Measurements from ENCODE around the gene GABBR2. TPM values are rescaled to one million over a fixed set of nuclear protein-coding genes. Genes with fewer than 3 reads are reported as not detected.

GABBR2 gene
- polyA plus RNA-seq, 1 donor (not counting 4 experiments of a cell fraction or from before 2014, with no cell fraction given): 0.01 TPM

DNA sequence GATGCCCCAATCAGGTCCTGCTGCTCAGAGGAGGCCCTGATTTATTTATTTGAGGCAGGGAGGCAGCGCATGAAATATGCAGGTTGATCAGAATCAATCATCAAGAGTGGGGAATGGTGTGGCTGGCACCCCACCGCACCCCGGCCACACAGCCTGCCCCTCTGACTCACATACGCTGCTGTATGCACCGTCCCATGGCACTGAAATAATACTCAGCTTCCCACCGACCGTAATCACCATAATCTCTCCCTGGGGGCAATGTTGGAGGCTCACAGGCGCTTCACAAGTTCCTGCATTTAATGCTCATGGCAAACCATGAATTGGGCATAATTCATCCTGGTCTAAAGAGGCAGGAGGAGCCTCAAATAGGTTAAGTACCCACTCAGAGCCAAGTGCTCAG lies 312.1 kb downstream of the GABBR2 start:
- no peak overlapping the region for H3K4me2 ChIP-seq (ENCODE audit: control insufficient read depth, extremely low read depth, insufficient read depth, low read depth, low read length)
- H4K20me1 ChIP-seq (ENCODE audit: control insufficient read depth, extremely low read depth, insufficient read depth, low read length): no peaks in the 10 kb centered on the region
- H3K9me1 ChIP-seq (ENCODE audit: control insufficient read depth, extremely low read depth, insufficient read depth, low read length): no peaks in the 10 kb centered on the region
- no peaks in the 10 kb centered on the region for H3K79me2 ChIP-seq (ENCODE audit: control insufficient read depth, insufficient read depth, low read length)
- DNase-seq (ENCODE audit: low read depth, low spot score): no peak
- FAIRE-seq: no peak
- H3K36me3 ChIP-seq (ENCODE audit: control insufficient read depth in 2 of 2, extremely low read depth in 1 of 2, insufficient read depth in 2 of 2, low read length in 2 of 2): no peaks in the 10 kb centered on the region
- H3K9ac ChIP-seq (ENCODE audit: control insufficient read depth, extremely low read depth, insufficient read depth, low read length): no peak overlapping the region
- no peak overlapping the region for H2AFZ ChIP-seq (ENCODE audit: control insufficient read depth, low read length)
- TF ChIP-seq, protein P1, sequence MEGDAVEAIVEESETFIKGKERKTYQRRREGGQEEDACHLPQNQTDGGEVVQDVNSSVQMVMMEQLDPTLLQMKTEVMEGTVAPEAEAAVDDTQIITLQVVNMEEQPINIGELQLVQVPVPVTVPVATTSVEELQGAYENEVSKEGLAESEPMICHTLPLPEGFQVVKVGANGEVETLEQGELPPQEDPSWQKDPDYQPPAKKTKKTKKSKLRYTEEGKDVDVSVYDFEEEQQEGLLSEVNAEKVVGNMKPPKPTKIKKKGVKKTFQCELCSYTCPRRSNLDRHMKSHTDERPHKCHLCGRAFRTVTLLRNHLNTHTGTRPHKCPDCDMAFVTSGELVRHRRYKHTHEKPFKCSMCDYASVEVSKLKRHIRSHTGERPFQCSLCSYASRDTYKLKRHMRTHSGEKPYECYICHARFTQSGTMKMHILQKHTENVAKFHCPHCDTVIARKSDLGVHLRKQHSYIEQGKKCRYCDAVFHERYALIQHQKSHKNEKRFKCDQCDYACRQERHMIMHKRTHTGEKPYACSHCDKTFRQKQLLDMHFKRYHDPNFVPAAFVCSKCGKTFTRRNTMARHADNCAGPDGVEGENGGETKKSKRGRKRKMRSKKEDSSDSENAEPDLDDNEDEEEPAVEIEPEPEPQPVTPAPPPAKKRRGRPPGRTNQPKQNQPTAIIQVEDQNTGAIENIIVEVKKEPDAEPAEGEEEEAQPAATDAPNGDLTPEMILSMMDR (optimal IDR thresholded peaks at IDR 0.05 in 1 of 3, IDR thresholded peaks at IDR 0.05 in 1 of 3, conservative IDR thresholded peaks at IDR 0.05 in 1 of 3; ENCODE audit: extremely low read depth in 1 of 3, insufficient read depth in 2 of 3, low read length in 3 of 3): no peak
- no peak for TF ChIP-seq EZH2 (IDR thresholded peaks at IDR 0.05; ENCODE audit: low read length)
- no peak overlapping the region for H3K27ac ChIP-seq (ENCODE audit: control insufficient read depth, insufficient read depth, low read length)
- H3K4me3 ChIP-seq (ENCODE audit: control insufficient read depth in 2 of 3, extremely low read depth in 1 of 3, insufficient read depth in 2 of 3, low read depth in 1 of 3, low read length in 3 of 3): no peak overlapping the region
- peaks cover 2% of the 10 kb centered on the region for H3K4me1 ChIP-seq (ENCODE audit: control insufficient read depth, extremely low read depth, insufficient read depth, low read length)
- dilution Hi-C loops (cut with MboI; ENCODE audit: extremely low pct_ligation_motif_present, low sequenced_read_pairs): no loop called here
- H3K27me3 ChIP-seq (ENCODE audit: control insufficient read depth, extremely low read depth, insufficient read depth, low read length): peaks cover 11% of the 10 kb centered on the region
- H3K9me3 ChIP-seq (ENCODE audit: control insufficient read depth, low read depth, low read length): no peaks in the 10 kb centered on the region

DNA sequence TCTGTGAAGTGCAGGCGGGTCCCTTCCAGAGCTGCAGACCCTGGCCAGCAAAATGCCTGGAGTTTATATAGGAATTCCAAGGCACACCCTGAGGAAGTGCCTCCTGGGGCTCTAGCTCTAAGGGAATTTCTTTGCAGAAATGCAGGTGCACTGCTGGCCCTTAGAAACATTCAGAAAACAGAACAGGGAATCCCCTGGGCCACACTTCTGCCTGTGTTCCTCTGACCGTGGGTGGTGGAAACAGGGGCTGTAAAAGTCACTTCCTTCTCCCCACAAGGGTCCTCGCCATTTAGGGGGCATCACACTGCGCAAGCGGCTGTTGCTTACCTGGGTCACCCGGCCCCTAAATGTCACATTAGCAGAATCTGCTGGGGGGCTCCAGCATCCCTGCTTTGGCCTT lies 312.5 kb downstream of the GABBR2 start:
- dilution Hi-C loops (cut with MboI; ENCODE audit: extremely low pct_ligation_motif_present, low sequenced_read_pairs): no loop called here

More for the DNA sequence above, 312.5 kb downstream of the GABBR2 start:
- no peaks in the 10 kb centered on the region for H3K9me1 ChIP-seq (ENCODE audit: control insufficient read depth, extremely low read depth, insufficient read depth, low read length)
- H3K4me2 ChIP-seq (ENCODE audit: control insufficient read depth, extremely low read depth, insufficient read depth, low read depth, low read length): no peak overlapping the region
- H3K4me1 ChIP-seq (ENCODE audit: control insufficient read depth, extremely low read depth, insufficient read depth, low read length): peaks cover 5% of the 10 kb centered on the region
- no peaks in the 10 kb centered on the region for H4K20me1 ChIP-seq (ENCODE audit: control insufficient read depth, extremely low read depth, insufficient read depth, low read length)
- no peaks in the 10 kb centered on the region for H3K9me3 ChIP-seq (ENCODE audit: control insufficient read depth, low read depth, low read length)
- no peak overlapping the region for H3K4me3 ChIP-seq (ENCODE audit: control insufficient read depth in 2 of 3, extremely low read depth in 1 of 3, insufficient read depth in 2 of 3, low read depth in 1 of 3, low read length in 3 of 3)
- no peak overlapping the region for H3K9ac ChIP-seq (ENCODE audit: control insufficient read depth, extremely low read depth, insufficient read depth, low read length)
- H3K27ac ChIP-seq (ENCODE audit: control insufficient read depth, insufficient read depth, low read length): no peak overlapping the region
- H2AFZ ChIP-seq (ENCODE audit: control insufficient read depth, low read length): no peak overlapping the region
- no peaks in the 10 kb centered on the region for H3K36me3 ChIP-seq (ENCODE audit: control insufficient read depth in 2 of 2, extremely low read depth in 1 of 2, insufficient read depth in 2 of 2, low read length in 2 of 2)
- peaks cover 11% of the 10 kb centered on the region for H3K27me3 ChIP-seq (ENCODE audit: control insufficient read depth, extremely low read depth, insufficient read depth, low read length)
- no peaks in the 10 kb centered on the region for H3K79me2 ChIP-seq (ENCODE audit: control insufficient read depth, insufficient read depth, low read length)
- FAIRE-seq: no peak
- DNase-seq (ENCODE audit: low read depth, low spot score): no peak
- no peak for TF ChIP-seq EZH2 (IDR thresholded peaks at IDR 0.05; ENCODE audit: low read length)
- TF ChIP-seq, protein P1 (optimal IDR thresholded peaks at IDR 0.05 in 1 of 3, IDR thresholded peaks at IDR 0.05 in 1 of 3, conservative IDR thresholded peaks at IDR 0.05 in 1 of 3; ENCODE audit: extremely low read depth in 1 of 3, insufficient read depth in 2 of 3, low read length in 3 of 3): no peak
